ENCODE measurements around the gene TSC22D4.
"Not testable (repeated sequence)": the region's sequence is repeated elsewhere in the genome, so short reads cannot be mapped to it uniquely, and the experiment has no call there.

TSC22D4 gene

GRCh38 chr7:100443096-100443840 is 35.7 kb downstream of the TSC22D4 start:
- DNase-seq (ENCODE audit: low read depth), result no peak

- no peak for DNase-seq (ENCODE audit: low read depth)
Observed at GRCh38 chr7:100441641-100442535, 37.1 kb downstream of the TSC22D4 start.

- not testable (repeated sequence) for DNase-seq (ENCODE audit: low read depth)
Observed at GRCh38 chr7:100439244-100439643, 39.8 kb downstream of the TSC22D4 start.

GRCh38 chr7:100438731-100439130 is 40.3 kb downstream of the TSC22D4 start:
- not testable (repeated sequence) for DNase-seq (ENCODE audit: low read depth)

- no peak for DNase-seq (ENCODE audit: low read depth)
Observed at GRCh38 chr7:100438172-100438571, 40.8 kb downstream of the TSC22D4 start.

GRCh38 chr7:100437150-100438100 is 41.6 kb downstream of the TSC22D4 start:
- no peak for DNase-seq (ENCODE audit: low read depth)

GRCh38 chr7:100435401-100436304 is 43.4 kb downstream of the TSC22D4 start:
- DNase-seq (ENCODE audit: low read depth), result peak; percentile 37

- no peak for DNase-seq (ENCODE audit: low read depth)
Observed at GRCh38 chr7:100434297-100435144, 44.5 kb downstream of the TSC22D4 start.

- no peak for DNase-seq (ENCODE audit: low read depth)
Observed at GRCh38 chr7:100433592-100434296, 45.3 kb downstream of the TSC22D4 start.

- no peak for DNase-seq (ENCODE audit: low read depth)
Observed at GRCh38 chr7:100433276-100433591, 45.8 kb downstream of the TSC22D4 start.

- no peak for DNase-seq (ENCODE audit: low read depth)
Observed at GRCh38 chr7:100432621-100433275, 46.3 kb downstream of the TSC22D4 start.

- DNase-seq (ENCODE audit: low read depth), result no peak
Observed at GRCh38 chr7:100432053-100432452, 47.0 kb downstream of the TSC22D4 start.

- no peak for DNase-seq (ENCODE audit: low read depth)
Observed at GRCh38 chr7:100431286-100431735, 47.7 kb downstream of the TSC22D4 start.

GRCh38 chr7:100430493-100431285 is 48.3 kb downstream of the TSC22D4 start:
- peak; percentile 46 for DNase-seq (ENCODE audit: low read depth)

- DNase-seq (ENCODE audit: low read depth), result peak; percentile 98
Observed at GRCh38 chr7:100429637-100430492, 49.1 kb downstream of the TSC22D4 start, which contains the start of gene MEPCE. Gene MEPCE (plus strand): TSS chr7:100429831. CDS start chr7:100430019, 188 bp downstream.

GRCh38 chr7:100428967-100429636 is 49.9 kb downstream of the TSC22D4 start:
- peak; percentile 100 for DNase-seq (ENCODE audit: low read depth)
